ENCODE measurements around the gene NUDT8.

DNA sequence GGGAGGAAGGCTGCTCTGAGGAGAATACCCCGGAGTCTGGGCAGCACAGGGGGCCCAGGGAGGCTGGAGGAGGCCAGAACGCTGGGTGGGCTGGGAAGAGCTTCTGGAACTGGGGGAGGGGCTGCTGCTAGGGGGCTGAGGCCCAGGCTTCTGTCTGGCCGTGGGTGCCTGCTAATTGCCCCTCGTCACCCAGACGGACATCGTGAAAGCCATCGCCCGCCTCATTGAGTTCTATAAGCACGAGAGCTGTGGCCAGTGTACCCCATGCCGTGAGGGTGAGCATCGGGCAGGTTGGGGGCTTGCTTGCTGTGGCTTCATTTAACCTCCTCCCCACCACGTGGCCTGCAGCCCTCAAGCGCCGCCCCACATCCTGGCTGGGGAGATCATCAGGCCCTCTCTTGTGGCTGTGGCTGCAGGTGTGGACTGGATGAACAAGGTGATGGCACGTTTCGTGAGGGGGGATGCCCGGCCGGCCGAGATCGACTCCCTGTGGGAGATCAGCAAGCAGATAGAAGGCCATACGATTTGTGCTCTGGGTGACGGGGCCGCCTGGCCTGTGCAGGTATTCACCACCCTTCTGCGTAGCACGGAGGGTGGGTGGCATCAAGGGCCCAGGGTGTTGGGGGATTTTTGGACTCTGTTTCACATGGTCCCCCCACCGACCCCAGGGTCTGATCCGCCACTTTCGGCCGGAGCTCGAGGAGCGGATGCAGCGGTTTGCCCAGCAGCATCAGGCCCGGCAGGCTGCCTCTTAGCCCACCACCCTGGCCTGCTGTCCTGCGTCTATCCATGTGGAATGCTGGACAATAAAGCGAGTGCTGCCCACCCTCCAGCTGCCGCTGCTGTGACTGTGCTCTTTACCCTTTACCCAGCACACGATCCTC is 17.8 kb downstream of the NUDT8 start:
- no peak for TF ChIP-seq CTCF (conservative IDR thresholded peaks at IDR 0.05 in 1 of 2, IDR thresholded peaks at IDR 0.05 in 1 of 2; ENCODE audit: extremely low read depth in 1 of 2, insufficient read depth in 1 of 2, low read depth in 1 of 2, low read length in 2 of 2)
- no peak for TF ChIP-seq EZH2 (IDR thresholded peaks at IDR 0.05; ENCODE audit: borderline replicate concordance, low read length)

Data from mammary epithelial cell (primary cell).